ENCODE results near the gene CD151.

CD151 gene

GRCh38 chr11:843818-844692 is 11.3 kb downstream of the CD151 start:
- no peak for FAIRE-seq

- FAIRE-seq, result peak; percentile 79
Measured at GRCh38 chr11:844693-845644, 12.2 kb downstream of the CD151 start.

- no peak for FAIRE-seq
Measured at GRCh38 chr11:845872-846495, 13.2 kb downstream of the CD151 start.

- FAIRE-seq, result no peak
Measured at GRCh38 chr11:846496-847098, 13.8 kb downstream of the CD151 start.

GRCh38 chr11:847876-848275 is 15.1 kb downstream of the CD151 start:
- FAIRE-seq, result no peak

- FAIRE-seq, result no peak
Measured at GRCh38 chr11:848380-848931, 15.7 kb downstream of the CD151 start.

- no peak for FAIRE-seq
Measured at GRCh38 chr11:849104-849824, 16.5 kb downstream of the CD151 start.

- no peak for FAIRE-seq
Measured at GRCh38 chr11:849951-850774, 17.4 kb downstream of the CD151 start.

GRCh38 chr11:850775-851763 is 18.3 kb downstream of the CD151 start:
- FAIRE-seq, result no peak

GRCh38 chr11:852762-853161 is 20.0 kb downstream of the CD151 start:
- FAIRE-seq, result no peak

GRCh38 chr11:853682-854448 is 21.1 kb downstream of the CD151 start:
- no peak for FAIRE-seq

GRCh38 chr11:854601-855329 is 22.0 kb downstream of the CD151 start:
- no peak for FAIRE-seq

GRCh38 chr11:855330-855674 is 22.6 kb downstream of the CD151 start:
- no peak for FAIRE-seq

GRCh38 chr11:855796-856195 is 23.0 kb downstream of the CD151 start:
- FAIRE-seq, result no peak

- FAIRE-seq, result no peak
Measured at GRCh38 chr11:856397-856796, 23.6 kb downstream of the CD151 start.

- FAIRE-seq, result no peak
Measured at GRCh38 chr11:858053-858761, 25.5 kb downstream of the CD151 start.

- no peak for FAIRE-seq
Measured at GRCh38 chr11:858762-859339, 26.1 kb downstream of the CD151 start.
